ENCODE results near the gene C12orf56.
"Not testable (repeated sequence)": the region's sequence is repeated elsewhere in the genome, so short reads cannot be mapped to it uniquely, and the experiment has no call there.

The C12orf56 gene

GRCh38 chr12:64304571-64304970 is 86.0 kb downstream of the C12orf56 start:
- no peak for TF ChIP-seq CTCF (conservative IDR thresholded peaks at IDR 0.05; ENCODE audit: control insufficient read depth, insufficient read depth, low read depth, low read length)
- no peak overlapping the region for H3K4me3 ChIP-seq (ENCODE audit: control insufficient read depth, low read depth, low read length)
- no peak for DNase-seq (ENCODE audit: low read depth)

DNA sequence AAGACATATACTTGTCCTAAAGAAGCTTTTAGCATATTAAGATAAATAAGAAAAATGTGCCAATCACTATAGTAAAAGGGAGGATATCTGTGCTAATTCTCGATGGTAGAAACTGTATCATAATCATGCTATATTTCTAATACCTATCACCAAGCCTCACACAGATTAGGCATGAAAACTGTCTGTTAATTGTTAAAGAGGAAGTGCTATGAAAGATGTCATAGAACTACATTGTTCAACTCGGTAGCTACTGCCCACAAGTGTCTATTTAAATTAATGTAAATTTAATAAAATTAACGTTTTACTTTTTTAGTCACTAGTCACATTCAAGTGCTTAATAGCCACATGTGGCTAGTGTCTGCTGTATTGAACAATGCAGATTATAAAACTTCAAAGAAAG is 90.9 kb downstream of the C12orf56 start:
- no peak for TF ChIP-seq CTCF (conservative IDR thresholded peaks at IDR 0.05; ENCODE audit: control insufficient read depth, insufficient read depth, low read depth, low read length)
- H3K4me3 ChIP-seq (ENCODE audit: control insufficient read depth, low read depth, low read length) = no peak overlapping the region
- no peak for DNase-seq (ENCODE audit: low read depth)

DNA sequence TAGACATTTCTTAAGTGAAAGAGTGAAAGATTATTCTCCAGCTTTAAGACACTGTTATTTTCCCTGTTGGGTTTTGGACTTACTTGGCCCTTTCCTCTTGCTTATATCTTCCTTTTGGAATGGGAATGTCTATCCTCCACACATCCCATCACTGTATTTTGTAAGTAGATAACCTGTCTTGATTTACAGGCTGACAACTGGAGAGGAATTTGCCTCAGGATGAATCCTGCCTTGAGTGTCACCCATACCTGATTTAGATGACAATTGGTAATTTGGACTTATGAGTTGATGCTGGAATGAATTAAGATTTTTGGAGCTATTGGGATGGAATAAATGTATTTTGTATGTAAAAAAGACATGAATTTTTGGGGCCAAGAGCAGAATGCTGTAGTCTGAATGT is 94.3 kb downstream of the C12orf56 start:
- no peak for DNase-seq (ENCODE audit: low read depth)
- no peak for TF ChIP-seq CTCF (conservative IDR thresholded peaks at IDR 0.05; ENCODE audit: control insufficient read depth, insufficient read depth, low read depth, low read length)

DNA sequence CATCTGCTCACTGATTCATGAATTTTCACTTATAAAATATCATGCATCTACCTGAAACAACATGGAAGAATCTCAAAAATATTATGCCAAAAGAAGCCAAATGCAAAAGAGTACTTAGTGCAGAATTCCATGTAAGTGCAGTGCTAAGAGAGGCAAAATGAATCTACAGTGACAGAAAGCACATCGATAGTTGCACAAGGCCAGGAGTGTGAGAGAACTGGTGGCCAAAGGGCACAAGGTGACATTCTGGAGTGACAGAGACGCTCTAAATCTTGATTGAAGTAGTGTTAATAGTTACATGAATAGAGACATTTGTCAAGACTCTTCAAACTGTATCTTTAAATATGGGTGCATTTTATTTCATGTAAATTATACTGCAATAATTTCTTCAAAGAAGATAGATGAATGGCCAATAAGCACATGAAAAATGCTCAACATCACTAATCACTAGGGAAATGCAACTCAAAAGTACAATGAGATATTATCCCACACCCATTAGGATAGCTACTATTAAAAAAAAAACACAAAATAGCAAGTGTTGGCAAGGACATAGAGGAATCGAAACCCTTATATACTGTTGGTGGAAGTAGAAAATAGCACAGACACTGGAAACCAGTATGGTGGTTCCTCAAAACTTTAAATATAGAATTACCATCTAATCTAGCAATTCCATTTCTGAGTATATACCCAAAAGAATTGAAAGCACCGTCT is 96.7 kb downstream of the C12orf56 start:
- TF ChIP-seq CTCF (conservative IDR thresholded peaks at IDR 0.05; ENCODE audit: control insufficient read depth, insufficient read depth, low read depth, low read length) = no peak
- no peak for DNase-seq (ENCODE audit: low read depth)
- no peak overlapping the region for H3K4me3 ChIP-seq (ENCODE audit: control insufficient read depth, low read depth, low read length)

More for the DNA sequence above, 94.3 kb downstream of the C12orf56 start:
- no peak overlapping the region for H3K4me3 ChIP-seq (ENCODE audit: control insufficient read depth, low read depth, low read length)

DNA sequence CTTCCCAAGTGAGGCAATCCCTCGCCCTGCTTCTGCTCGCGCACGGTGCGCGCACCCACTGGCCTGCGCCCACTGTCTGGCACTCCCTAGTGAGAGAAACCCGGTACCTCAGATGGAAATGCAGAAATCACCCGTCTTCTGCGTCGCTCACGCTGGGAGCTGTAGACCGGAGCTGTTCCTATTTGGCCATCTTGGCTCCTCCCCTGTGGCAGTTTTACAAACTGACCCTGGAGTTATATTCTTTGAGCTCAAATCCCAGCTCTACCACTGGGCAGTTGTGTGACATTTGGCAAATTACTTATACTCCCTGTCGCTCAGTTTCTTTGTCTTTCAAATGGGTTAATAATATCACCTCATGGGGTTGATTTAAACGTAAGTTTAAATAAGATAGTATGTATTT is 97.4 kb downstream of the C12orf56 start:
- DNase-seq (ENCODE audit: low read depth); H3K4me3 ChIP-seq (ENCODE audit: control insufficient read depth, low read depth, low read length): not testable (repeated sequence)

- H3K4me3 ChIP-seq (ENCODE audit: control insufficient read depth, low read depth, low read length) = no peak overlapping the region
- DNase-seq (ENCODE audit: low read depth) = no peak
- TF ChIP-seq CTCF (conservative IDR thresholded peaks at IDR 0.05; ENCODE audit: control insufficient read depth, insufficient read depth, low read depth, low read length) = no peak
Measured at GRCh38 chr12:64286521-64286920, 104.0 kb downstream of the C12orf56 start.

GRCh38 chr12:64284256-64284655 is 106.3 kb downstream of the C12orf56 start:
- no peak for TF ChIP-seq CTCF (conservative IDR thresholded peaks at IDR 0.05; ENCODE audit: control insufficient read depth, insufficient read depth, low read depth, low read length)
- no peak for DNase-seq (ENCODE audit: low read depth)
- H3K4me3 ChIP-seq (ENCODE audit: control insufficient read depth, low read depth, low read length) = no peak overlapping the region
